C4-2B (cell line): ENCODE data around the gene FRA10AC1.
"Not testable (repeated sequence)": the region's sequence is repeated elsewhere in the genome, so short reads cannot be mapped to it uniquely, and the experiment has no call there.

Experiments used
- H3K27ac ChIP-seq: fragments of 450-650 bp; 2 replicates; pipeline ENCODE4 v1.5.1; 2017
- ZFX ChIP-seq: fragments of 450-650 bp; IDR thresholded peaks from 2 replicates; pipeline ENCODE4 v1.6.1; 2017
- TF ChIP-seq, protein P1 (sequence below): fragments of 450-650 bp; conservative IDR thresholded peaks from 2 replicates; pipeline ENCODE4 v1.5.1; 2017; ENCODE audit warnings: mild to moderate bottlenecking

Gene FRA10AC1

DNA sequence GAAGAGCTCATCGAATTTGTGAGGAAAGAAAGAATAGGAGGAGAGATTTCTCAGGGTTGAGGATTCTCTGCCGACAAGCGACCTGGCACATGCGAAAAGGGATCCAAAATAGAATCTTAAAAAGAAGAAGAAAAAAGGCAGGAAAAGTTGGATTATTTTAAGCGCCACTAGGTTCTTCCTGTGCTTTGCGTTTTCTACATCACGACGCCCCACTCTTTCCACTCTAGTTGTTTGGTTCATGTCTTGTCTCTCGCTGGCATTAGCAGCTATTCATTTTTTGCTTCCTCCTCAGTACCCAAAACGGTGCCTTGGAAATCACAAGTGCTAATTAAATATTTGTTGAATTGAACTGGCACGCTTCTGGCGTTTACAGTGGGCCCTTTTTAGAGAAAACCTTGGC is 674 bp upstream of the FRA10AC1 start:
- H3K27ac ChIP-seq: peak overlapping the region; percentile 72
- TF ChIP-seq ZFX: no peak
- TF ChIP-seq, protein P1, sequence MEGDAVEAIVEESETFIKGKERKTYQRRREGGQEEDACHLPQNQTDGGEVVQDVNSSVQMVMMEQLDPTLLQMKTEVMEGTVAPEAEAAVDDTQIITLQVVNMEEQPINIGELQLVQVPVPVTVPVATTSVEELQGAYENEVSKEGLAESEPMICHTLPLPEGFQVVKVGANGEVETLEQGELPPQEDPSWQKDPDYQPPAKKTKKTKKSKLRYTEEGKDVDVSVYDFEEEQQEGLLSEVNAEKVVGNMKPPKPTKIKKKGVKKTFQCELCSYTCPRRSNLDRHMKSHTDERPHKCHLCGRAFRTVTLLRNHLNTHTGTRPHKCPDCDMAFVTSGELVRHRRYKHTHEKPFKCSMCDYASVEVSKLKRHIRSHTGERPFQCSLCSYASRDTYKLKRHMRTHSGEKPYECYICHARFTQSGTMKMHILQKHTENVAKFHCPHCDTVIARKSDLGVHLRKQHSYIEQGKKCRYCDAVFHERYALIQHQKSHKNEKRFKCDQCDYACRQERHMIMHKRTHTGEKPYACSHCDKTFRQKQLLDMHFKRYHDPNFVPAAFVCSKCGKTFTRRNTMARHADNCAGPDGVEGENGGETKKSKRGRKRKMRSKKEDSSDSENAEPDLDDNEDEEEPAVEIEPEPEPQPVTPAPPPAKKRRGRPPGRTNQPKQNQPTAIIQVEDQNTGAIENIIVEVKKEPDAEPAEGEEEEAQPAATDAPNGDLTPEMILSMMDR: no peak

DNA sequence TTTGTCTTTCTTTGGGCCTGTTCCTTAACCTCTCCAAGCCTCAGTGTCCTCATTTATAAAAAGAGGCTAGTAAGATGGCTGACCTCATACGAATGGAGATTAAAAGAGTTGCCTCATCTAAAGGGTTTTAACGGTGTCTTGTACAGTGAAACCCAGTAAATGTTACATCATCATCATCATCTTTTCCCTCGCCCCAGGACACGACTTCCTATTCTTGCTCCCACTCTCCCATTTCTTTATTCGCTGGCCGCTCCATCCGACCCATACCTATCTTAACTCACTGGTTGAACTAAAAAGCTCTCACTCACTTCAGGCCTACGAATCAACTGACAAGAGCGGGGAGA is 554 bp downstream of the FRA10AC1 start:
- peak overlapping the region; percentile 72 for H3K27ac ChIP-seq
- TF ChIP-seq, protein P1: no peak
- no peak for TF ChIP-seq ZFX

- TF ChIP-seq ZFX: no peak
- TF ChIP-seq, protein P1: peak; percentile 20
- no peak overlapping the region for H3K27ac ChIP-seq
Observed at GRCh38 chr10:93697207-93697606, 5.2 kb downstream of the FRA10AC1 start.

GRCh38 chr10:93696582-93696981 is 5.8 kb downstream of the FRA10AC1 start:
- not testable (repeated sequence) for H3K27ac ChIP-seq

- no peak for TF ChIP-seq ZFX
- TF ChIP-seq, protein P1: no peak
- no peak overlapping the region for H3K27ac ChIP-seq
Observed at GRCh38 chr10:93695740-93696139, 6.7 kb downstream of the FRA10AC1 start.

DNA sequence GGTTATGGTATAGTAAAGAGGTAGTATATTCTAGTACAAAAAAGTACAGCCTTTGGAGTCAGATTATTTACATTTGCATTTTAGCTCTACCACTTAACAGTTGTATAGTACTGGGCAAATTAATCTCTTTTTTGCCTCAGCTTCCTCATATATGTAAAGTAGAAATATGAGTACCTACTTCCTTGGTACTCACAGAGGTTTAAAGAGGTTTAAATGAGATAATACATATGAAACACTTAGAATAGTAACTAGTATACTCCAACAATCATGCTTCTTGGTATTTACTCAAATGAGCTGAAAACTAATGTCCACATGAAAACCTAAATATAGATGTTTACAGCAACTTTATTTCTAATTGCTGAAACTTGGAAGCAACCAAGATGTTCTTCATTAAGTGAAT is 14.7 kb downstream of the FRA10AC1 start:
- H3K27ac ChIP-seq: no peak overlapping the region
- no peak for TF ChIP-seq ZFX
- TF ChIP-seq, protein P1: no peak

GRCh38 chr10:93680412-93681047 is 21.9 kb downstream of the FRA10AC1 start:
- no peak overlapping the region for H3K27ac ChIP-seq
- TF ChIP-seq, protein P1: peak; percentile 51
- TF ChIP-seq ZFX: no peak

DNA sequence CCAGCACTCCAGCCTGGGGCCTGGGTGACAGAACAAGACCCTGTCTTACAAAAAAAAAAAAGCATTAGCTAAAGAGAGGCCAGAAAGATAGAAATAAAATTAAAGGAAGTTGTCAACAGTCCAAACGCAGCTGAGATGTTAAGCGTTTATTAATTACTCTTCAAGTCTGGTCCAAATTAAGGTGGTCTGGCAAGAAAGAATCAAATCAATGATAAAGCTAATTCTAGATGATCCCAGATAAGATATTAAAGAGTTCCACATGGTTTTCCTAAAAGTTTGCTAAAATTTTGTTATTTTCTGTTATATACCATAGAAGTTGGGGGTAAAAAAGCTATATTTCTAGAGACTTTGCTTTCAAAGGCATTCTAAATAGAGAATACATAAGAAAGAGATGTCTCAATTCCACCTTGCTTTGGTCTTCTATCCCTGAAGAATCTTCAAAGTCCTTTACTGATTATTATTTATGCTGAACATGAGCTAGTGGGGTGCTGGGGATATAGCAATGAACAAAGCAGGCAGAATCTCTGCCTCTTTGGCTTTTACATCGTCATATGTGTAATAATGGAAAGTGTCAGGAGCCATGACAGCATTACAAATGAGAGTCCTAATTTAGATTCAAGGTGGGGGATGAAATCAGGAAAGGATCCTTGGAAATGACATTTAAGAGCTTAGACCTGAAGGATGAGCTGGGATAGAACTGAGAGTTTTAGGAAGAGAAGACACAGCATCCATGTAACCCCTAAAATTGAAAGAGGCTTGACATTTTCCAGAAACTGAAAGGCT is 23.4 kb downstream of the FRA10AC1 start:
- no peak overlapping the region for H3K27ac ChIP-seq
- no peak for TF ChIP-seq ZFX
- TF ChIP-seq, protein P1: no peak
